HCT116 (cell line): ENCODE results near the gene ERG. TPM values are rescaled to one million over a fixed set of nuclear protein-coding genes. Genes with fewer than 3 reads are reported as not detected.

Source experiments
- ATAC-seq: fragments of 200-7000 bp; cut with Tn5 transposase; 2 replicates; pipeline ENCODE4 v1.9.1; 2020; ENCODE audit warnings: mild to moderate bottlenecking, moderate library complexity
- BruUV-seq: library from RNA; stranded (reverse); fragments of 400-500 nt; replicated peaks from 2 replicates; lab custom pipeline; 2021; lab: Mats Ljungman, UMichigan
- CTCF ChIA-PET: fragments of 300-600 bp; sonication (Branson Sonifier 250); formaldehyde crosslinking; loops from one replicate; lab custom pipeline; 2021; ENCODE audit warnings: antibody characterized with exemption; lab: Charles Lee
- POLR2A ChIA-PET: fragments of 300-600, 350-600 bp; sonication (Branson Sonifier 250); formaldehyde crosslinking; loops from one replicate; lab custom pipeline; 2021; ENCODE audit warnings: antibody characterized with exemption; lab: Charles Lee
- RAD21 ChIA-PET, 2 experiments: fragments of 300-600 bp; sonication (Branson Sonifier 250); formaldehyde crosslinking; loops; one replicate each; lab custom pipeline; 2023; ENCODE audit warnings: low total read pairs in 2 of 2; ENCODE audit not compliant: uncharacterized antibody in 2 of 2, unreplicated experiment in 2 of 2, low non-redundant PET in 1 of 2; lab: Charles Lee
- DNase-seq: peaks from one replicate; pipeline ENCODE4 v3.0.0-alpha.2; 2010; ENCODE audit warnings: low read depth, low spot score
- H2AFZ ChIP-seq: fragments of 200-600 bp; shearing (Covaris generic), sonication (generic); 2 replicates; pipeline ENCODE4 v1.6.1; 2017; ENCODE audit warnings: low read depth, mixed run types, mixed read lengths, antibody characterized with exemption, low read length; ENCODE audit not compliant: poor library complexity, severe bottlenecking
- H3K27ac ChIP-seq: 2 replicates; pipeline ENCODE4 v1.5.1; 2012; ENCODE audit warnings: low read depth, low read length
- H3K27me3 ChIP-seq: fragments of 200-600 bp; sonication (generic); 2 replicates; pipeline ENCODE4 v1.6.1; 2016; ENCODE audit warnings: mixed run types, low read length, mixed read lengths; ENCODE audit not compliant: insufficient read depth
- H3K36me3 ChIP-seq, 2 experiments: fragments of 200-500 bp in 1 of 2; fragments of 200-600 bp in 1 of 2; sonication (Bioruptor generic) in 1 of 2; sonication (generic) in 1 of 2; 2 replicates each; pipeline versions ENCODE4 v1.5.1 to v1.6.1; 2014 to 2016; ENCODE audit warnings: low read length in 2 of 2, inconsistent platforms in 1 of 2, mixed read lengths in 1 of 2, mixed run types in 1 of 2; ENCODE audit not compliant: insufficient read depth in 2 of 2, control insufficient read depth in 1 of 2
- H3K4me1 ChIP-seq, 2 experiments: fragments of 200-600 bp in 1 of 2; sonication (generic) in 1 of 2; 2 replicates each; pipeline versions ENCODE4 v1.5.1 to v1.6.1; 2012 to 2017; ENCODE audit warnings: low read length in 2 of 2, inconsistent platforms in 1 of 2, mild to moderate bottlenecking in 1 of 2, mixed read lengths in 1 of 2, mixed run types in 1 of 2, moderate library complexity in 1 of 2; ENCODE audit not compliant: insufficient read depth in 2 of 2, control insufficient read depth in 1 of 2
- H3K4me2 ChIP-seq: fragments of 200-600 bp; sonication (generic); 2 replicates; pipeline ENCODE4 v1.6.1; 2017; ENCODE audit warnings: mixed run types, low read length, mixed read lengths
- H3K4me3 ChIP-seq, 2 experiments: fragments of 200-600 bp in 1 of 2; sonication (generic) in 1 of 2; replicated peaks in 1 of 2; 2 replicates each; pipeline ENCODE4 v1.5.1; 2011 to 2016; ENCODE audit warnings: low read length in 2 of 2, control low read depth in 1 of 2, low read depth in 1 of 2, mild to moderate bottlenecking in 1 of 2, mixed read lengths in 1 of 2, mixed run types in 1 of 2
- H3K79me2 ChIP-seq: fragments of 200-600 bp; sonication (generic); 2 replicates; pipeline ENCODE4 v1.6.1; 2017; ENCODE audit warnings: mild to moderate bottlenecking, mixed run types, low read length, moderate library complexity, mixed read lengths; ENCODE audit not compliant: insufficient read depth
- H3K9ac ChIP-seq: fragments of 200-600 bp; sonication (generic); 2 replicates; pipeline ENCODE4 v1.6.1; 2016; ENCODE audit warnings: low read length, mixed read lengths
- H3K9me2 ChIP-seq: fragments of 200-600 bp; sonication (generic), shearing (Covaris generic); 2 replicates; pipeline ENCODE4 v1.6.1; 2017; ENCODE audit warnings: mixed run types, mild to moderate bottlenecking, moderate library complexity; ENCODE audit not compliant: insufficient read depth
- H3K9me3 ChIP-seq, 2 experiments: fragments of 200-500 bp in 1 of 2; fragments of 200-600 bp in 1 of 2; sonication (Bioruptor generic) in 1 of 2; sonication (generic) in 1 of 2; 2 replicates each; pipeline ENCODE4 v1.6.1; 2014 to 2017; ENCODE audit warnings: low read length in 2 of 2, mixed read lengths in 2 of 2, inconsistent platforms in 1 of 2, low read depth in 1 of 2, mild to moderate bottlenecking in 1 of 2, mixed run types in 1 of 2, moderate library complexity in 1 of 2; ENCODE audit not compliant: control insufficient read depth in 1 of 2, insufficient read depth in 1 of 2
- H4K20me1 ChIP-seq: fragments of 200-600 bp; sonication (generic), shearing (Covaris generic); 2 replicates; pipeline ENCODE4 v1.6.1; 2017; ENCODE audit warnings: mixed run types, mild to moderate bottlenecking, moderate library complexity; ENCODE audit not compliant: insufficient read depth
- CBX3 ChIP-seq: IDR thresholded peaks from 2 replicates; pipeline ENCODE4 v1.6.1; 2012; ENCODE audit warnings: low read depth
- CEBPB ChIP-seq: IDR thresholded peaks from 2 replicates; pipeline ENCODE4 v1.6.1; 2012; ENCODE audit warnings: low read depth
- EGR1 ChIP-seq: IDR thresholded peaks from 2 replicates; pipeline ENCODE4 v1.6.1; 2012; ENCODE audit warnings: low read depth
- EZH2 ChIP-seq: fragments of 200-600 bp; sonication (generic); IDR thresholded peaks from 2 replicates; pipeline ENCODE4 v1.6.1; 2017; ENCODE audit warnings: antibody characterized with exemption, mixed run types
- EZH2phosphoT487 ChIP-seq: fragments of 200-600 bp; IDR thresholded peaks from 2 replicates; pipeline ENCODE4 v1.6.1; 2018; ENCODE audit warnings: antibody characterized with exemption, borderline replicate concordance
- FOSL1 ChIP-seq: IDR thresholded peaks from 2 replicates; pipeline ENCODE4 v1.6.1; 2012; ENCODE audit warnings: low read depth
- JUND ChIP-seq: IDR thresholded peaks from 2 replicates; pipeline ENCODE4 v1.6.1; 2012
- POLR2AphosphoS5 ChIP-seq: IDR thresholded peaks from 2 replicates; pipeline ENCODE4 v1.6.1; 2011; ENCODE audit warnings: mild to moderate bottlenecking, low read depth, low read length, moderate library complexity
- RAD21 ChIP-seq: IDR thresholded peaks from 2 replicates; pipeline ENCODE4 v1.6.1; 2012; ENCODE audit warnings: low read depth, mild to moderate bottlenecking
- SRF ChIP-seq: IDR thresholded peaks from 2 replicates; pipeline ENCODE4 v1.6.1; 2012; ENCODE audit warnings: low read depth
- TCF7L2 ChIP-seq: IDR thresholded peaks from 2 replicates; pipeline ENCODE4 v1.7.0; 2011; ENCODE audit warnings: borderline replicate concordance, inconsistent platforms; ENCODE audit not compliant: insufficient read depth, insufficient read length; ENCODE audit errors: extremely low read depth
- YY1 ChIP-seq: IDR thresholded peaks from 2 replicates; pipeline ENCODE4 v1.6.1; 2011; ENCODE audit warnings: low read length, low read depth, moderate library complexity, mild to moderate bottlenecking; ENCODE audit not compliant: insufficient replicate concordance; ENCODE audit errors: extremely low read depth
- ZFX ChIP-seq: fragments of 450-650 bp; IDR thresholded peaks from 2 replicates; pipeline ENCODE4 v1.6.1; 2017
- intact Hi-C: fragments of 100-400 bp; cut with micrococcal nuclease; formaldehyde crosslinking; loops from 2 replicates; pipeline ENCODE4 v1.10.0; 2022
- total RNA-seq: library from RNA; stranded (reverse); gene quantifications from one replicate; pipeline ENCODE4 v1.2.1, GENCODE V29; 2021; ENCODE audit not compliant: unreplicated experiment
- TF ChIP-seq, protein P1 (sequence below): IDR thresholded peaks from 2 replicates; pipeline ENCODE4 v1.6.1; 2012
- TF ChIP-seq, protein P2 (sequence below): IDR thresholded peaks from 2 replicates; pipeline ENCODE4 v1.6.1; 2012; ENCODE audit warnings: low read depth
- TF ChIP-seq, protein P3 (sequence below): IDR thresholded peaks from 2 replicates; pipeline ENCODE4 v1.6.1; 2011; ENCODE audit warnings: mild to moderate bottlenecking, low read length, moderate library complexity; ENCODE audit not compliant: insufficient replicate concordance; ENCODE audit errors: extremely low read depth

Gene ERG
- total RNA-seq, 1 experiment from 2014 or later, result 0.17 TPM

DNA sequence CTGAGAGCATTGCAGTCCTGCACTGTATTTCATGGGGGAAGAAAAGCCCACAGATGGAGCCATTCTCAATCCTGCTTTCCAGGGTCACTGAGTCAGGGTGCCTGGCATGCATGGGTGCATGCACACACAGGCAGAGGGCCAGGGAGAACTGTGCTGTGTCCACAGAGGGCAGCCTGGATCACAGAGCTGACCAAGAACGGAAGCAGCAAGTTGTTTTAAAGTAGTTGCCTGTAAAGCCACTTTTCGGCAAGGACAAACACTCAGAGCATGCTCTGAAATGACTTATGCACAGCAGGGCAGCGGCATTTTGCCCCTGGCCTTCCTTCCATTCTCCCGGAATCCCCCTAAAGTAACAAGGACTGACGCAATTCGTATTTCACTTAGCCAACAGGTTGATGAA is 3.6 kb downstream of the ERG start:
- Histone ChIP-seq H3K4me3 (no peak overlapping the region), H3K79me2 (no peaks in the 10 kb centered on the region), H3K27me3 (peaks cover 53% of the 10 kb centered on the region), H2AFZ (no peak overlapping the region), H3K4me1 (no peaks in the 10 kb centered on the region), H3K4me2 (no peak overlapping the region), H3K9me2 (no peaks in the 10 kb centered on the region), H3K36me3 (no peaks in the 10 kb centered on the region), H3K9ac (no peak overlapping the region), H4K20me1 (no peaks in the 10 kb centered on the region), H3K27ac (no peak overlapping the region), H3K9me3 (no peaks in the 10 kb centered on the region)
- RAD21 ChIA-PET, result no interaction called here
- no peak for TF ChIP-seq SRF
- no peak for TF ChIP-seq FOSL1
- TF ChIP-seq POLR2AphosphoS5, result no peak
- TF ChIP-seq, protein P1, sequence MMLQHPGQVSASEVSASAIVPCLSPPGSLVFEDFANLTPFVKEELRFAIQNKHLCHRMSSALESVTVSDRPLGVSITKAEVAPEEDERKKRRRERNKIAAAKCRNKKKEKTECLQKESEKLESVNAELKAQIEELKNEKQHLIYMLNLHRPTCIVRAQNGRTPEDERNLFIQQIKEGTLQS, result no peak
- TF ChIP-seq TCF7L2, result no peak
- no peak for TF ChIP-seq EZH2
- TF ChIP-seq JUND, result no peak
- TF ChIP-seq, protein P2, sequence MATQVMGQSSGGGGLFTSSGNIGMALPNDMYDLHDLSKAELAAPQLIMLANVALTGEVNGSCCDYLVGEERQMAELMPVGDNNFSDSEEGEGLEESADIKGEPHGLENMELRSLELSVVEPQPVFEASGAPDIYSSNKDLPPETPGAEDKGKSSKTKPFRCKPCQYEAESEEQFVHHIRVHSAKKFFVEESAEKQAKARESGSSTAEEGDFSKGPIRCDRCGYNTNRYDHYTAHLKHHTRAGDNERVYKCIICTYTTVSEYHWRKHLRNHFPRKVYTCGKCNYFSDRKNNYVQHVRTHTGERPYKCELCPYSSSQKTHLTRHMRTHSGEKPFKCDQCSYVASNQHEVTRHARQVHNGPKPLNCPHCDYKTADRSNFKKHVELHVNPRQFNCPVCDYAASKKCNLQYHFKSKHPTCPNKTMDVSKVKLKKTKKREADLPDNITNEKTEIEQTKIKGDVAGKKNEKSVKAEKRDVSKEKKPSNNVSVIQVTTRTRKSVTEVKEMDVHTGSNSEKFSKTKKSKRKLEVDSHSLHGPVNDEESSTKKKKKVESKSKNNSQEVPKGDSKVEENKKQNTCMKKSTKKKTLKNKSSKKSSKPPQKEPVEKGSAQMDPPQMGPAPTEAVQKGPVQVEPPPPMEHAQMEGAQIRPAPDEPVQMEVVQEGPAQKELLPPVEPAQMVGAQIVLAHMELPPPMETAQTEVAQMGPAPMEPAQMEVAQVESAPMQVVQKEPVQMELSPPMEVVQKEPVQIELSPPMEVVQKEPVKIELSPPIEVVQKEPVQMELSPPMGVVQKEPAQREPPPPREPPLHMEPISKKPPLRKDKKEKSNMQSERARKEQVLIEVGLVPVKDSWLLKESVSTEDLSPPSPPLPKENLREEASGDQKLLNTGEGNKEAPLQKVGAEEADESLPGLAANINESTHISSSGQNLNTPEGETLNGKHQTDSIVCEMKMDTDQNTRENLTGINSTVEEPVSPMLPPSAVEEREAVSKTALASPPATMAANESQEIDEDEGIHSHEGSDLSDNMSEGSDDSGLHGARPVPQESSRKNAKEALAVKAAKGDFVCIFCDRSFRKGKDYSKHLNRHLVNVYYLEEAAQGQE, result no peak
- TF ChIP-seq ZFX, result no peak
- TF ChIP-seq CEBPB, result no peak
- TF ChIP-seq EGR1, result no peak
- no peak for TF ChIP-seq RAD21
- no peak for TF ChIP-seq YY1
- TF ChIP-seq EZH2phosphoT487, result no peak
- TF ChIP-seq, protein P3, sequence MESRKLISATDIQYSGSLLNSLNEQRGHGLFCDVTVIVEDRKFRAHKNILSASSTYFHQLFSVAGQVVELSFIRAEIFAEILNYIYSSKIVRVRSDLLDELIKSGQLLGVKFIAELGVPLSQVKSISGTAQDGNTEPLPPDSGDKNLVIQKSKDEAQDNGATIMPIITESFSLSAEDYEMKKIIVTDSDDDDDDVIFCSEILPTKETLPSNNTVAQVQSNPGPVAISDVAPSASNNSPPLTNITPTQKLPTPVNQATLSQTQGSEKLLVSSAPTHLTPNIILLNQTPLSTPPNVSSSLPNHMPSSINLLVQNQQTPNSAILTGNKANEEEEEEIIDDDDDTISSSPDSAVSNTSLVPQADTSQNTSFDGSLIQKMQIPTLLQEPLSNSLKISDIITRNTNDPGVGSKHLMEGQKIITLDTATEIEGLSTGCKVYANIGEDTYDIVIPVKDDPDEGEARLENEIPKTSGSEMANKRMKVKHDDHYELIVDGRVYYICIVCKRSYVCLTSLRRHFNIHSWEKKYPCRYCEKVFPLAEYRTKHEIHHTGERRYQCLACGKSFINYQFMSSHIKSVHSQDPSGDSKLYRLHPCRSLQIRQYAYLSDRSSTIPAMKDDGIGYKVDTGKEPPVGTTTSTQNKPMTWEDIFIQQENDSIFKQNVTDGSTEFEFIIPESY, result no peak
- TF ChIP-seq CBX3, result no peak
- CTCF ChIA-PET, result no interaction called here
- DNase-seq (no peak), ATAC-seq (no peak)
- BruUV-seq, result no TSS peak
- intact Hi-C loops, result no loop called here
- POLR2A ChIA-PET, result no interaction called here
